Measurements from ENCODE around the gene IQGAP2.

IQGAP2 gene

DNA sequence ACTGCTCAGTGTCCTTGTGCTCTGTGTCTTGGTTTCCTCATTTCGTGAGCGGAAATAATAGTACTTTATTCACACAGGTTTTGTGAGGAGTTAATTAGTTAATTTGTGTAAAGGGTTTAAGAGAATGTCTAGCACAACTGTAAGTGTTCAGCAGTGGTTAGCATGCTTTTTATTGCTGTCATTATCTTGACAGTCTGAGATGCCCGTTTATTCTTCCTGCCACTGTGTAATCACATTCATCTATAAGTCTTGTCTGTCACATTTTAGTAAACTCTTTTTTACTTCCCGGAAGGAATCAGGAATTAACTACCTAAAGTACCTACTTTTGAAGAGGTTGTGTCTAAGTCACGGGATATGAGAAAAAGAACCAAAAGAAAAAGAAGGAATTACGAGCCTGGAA lies 38.0 kb downstream of the IQGAP2 start:
- CTCF ChIA-PET, result no interaction called here
- POLR2A ChIA-PET, result no interaction called here
- DNase-seq (ENCODE audit: extremely low spot score), result no peak
- TF ChIP-seq, protein P1, sequence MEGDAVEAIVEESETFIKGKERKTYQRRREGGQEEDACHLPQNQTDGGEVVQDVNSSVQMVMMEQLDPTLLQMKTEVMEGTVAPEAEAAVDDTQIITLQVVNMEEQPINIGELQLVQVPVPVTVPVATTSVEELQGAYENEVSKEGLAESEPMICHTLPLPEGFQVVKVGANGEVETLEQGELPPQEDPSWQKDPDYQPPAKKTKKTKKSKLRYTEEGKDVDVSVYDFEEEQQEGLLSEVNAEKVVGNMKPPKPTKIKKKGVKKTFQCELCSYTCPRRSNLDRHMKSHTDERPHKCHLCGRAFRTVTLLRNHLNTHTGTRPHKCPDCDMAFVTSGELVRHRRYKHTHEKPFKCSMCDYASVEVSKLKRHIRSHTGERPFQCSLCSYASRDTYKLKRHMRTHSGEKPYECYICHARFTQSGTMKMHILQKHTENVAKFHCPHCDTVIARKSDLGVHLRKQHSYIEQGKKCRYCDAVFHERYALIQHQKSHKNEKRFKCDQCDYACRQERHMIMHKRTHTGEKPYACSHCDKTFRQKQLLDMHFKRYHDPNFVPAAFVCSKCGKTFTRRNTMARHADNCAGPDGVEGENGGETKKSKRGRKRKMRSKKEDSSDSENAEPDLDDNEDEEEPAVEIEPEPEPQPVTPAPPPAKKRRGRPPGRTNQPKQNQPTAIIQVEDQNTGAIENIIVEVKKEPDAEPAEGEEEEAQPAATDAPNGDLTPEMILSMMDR (IDR thresholded peaks at IDR 0.05; ENCODE audit: control extremely low read depth, extremely low read depth, low read depth, missing control alignments), result no peak

DNA sequence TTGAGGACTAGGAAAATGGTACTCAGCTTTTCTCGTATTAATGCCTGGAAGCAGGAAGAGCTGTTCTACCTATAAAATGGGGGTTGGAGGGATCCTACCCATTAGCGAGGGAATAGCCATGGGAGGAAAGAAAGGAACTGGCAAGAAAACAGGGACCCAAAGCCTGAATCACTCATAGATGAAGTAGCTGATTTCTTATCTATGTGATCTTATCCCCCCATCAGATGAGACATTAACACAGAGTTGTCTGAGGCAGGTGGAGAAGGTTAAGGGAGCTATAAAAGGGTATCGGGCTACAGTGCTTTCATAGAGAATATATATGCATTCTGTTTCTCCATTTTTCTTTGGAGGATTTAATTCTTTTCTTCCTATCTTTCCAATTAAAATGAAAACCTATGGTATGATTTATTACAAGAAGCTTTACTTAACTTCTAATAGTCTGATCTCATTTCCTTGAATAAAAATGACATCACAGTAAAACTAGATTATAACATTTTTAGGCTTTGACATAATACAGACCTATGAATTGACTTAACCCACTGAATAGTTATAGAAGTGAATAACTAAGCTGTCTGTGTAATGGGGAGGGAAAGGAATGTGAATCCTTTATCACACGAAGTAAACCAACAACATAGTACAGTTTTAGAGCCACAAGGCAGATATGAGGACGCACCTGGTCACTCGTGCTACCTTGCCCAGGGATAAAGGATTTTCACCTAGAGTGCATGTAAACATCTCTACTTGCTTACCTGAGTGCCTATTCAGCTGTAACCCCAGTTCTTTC lies 39.0 kb downstream of the IQGAP2 start:
- CTCF ChIA-PET, result no interaction called here
- DNase-seq (ENCODE audit: extremely low spot score), result no peak
- POLR2A ChIA-PET, result no interaction called here
- TF ChIP-seq, protein P1 (IDR thresholded peaks at IDR 0.05; ENCODE audit: control extremely low read depth, extremely low read depth, low read depth, missing control alignments), result no peak

DNA sequence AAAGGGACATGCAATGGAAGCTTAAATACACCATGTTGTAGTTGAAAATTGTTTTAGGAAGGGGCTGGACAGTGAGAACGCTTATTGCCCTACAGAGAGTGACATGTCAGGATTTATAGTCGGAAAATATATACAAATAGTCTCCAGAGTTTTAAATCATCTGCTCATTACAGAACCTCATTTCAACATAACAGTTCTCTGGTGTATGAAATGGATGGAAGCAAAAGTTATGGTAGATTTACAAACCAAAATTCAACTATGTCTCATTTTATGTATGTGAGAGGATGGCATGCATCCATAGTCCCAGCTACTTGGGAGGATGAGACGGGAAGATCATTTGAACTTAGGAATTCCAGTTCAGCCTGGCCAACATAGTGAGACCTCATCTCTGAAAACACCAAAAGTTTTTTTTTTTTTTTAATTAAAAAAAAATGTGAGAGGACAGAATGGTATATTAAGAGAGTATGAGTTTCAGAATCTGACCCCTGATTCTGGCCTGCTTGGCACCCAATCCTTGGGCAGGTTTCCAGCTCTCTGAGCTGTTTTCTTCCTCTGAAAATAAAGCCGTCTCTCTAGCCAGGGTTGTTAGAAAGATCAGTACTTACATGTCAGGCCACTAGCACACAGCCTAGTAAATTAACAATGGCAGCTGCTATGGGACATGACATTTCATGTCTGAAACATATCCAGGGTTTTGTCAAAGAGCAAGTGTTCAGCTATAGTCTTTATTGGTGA lies 40.1 kb downstream of the IQGAP2 start:
- CTCF ChIA-PET, result interaction anchor here (1.0 kb wide), 1 partner anchor 10 kb away, joined by 3 read pairs; no protein-coding TSS in a partner anchor
- TF ChIP-seq, protein P1 (IDR thresholded peaks at IDR 0.05; ENCODE audit: control extremely low read depth, extremely low read depth, low read depth, missing control alignments), result no peak
- POLR2A ChIA-PET, result interaction anchor here (0.7 kb wide), 1 partner anchor 34 kb away, joined by 4 read pairs; no protein-coding TSS in a partner anchor
- no peak for DNase-seq (ENCODE audit: extremely low spot score)

DNA sequence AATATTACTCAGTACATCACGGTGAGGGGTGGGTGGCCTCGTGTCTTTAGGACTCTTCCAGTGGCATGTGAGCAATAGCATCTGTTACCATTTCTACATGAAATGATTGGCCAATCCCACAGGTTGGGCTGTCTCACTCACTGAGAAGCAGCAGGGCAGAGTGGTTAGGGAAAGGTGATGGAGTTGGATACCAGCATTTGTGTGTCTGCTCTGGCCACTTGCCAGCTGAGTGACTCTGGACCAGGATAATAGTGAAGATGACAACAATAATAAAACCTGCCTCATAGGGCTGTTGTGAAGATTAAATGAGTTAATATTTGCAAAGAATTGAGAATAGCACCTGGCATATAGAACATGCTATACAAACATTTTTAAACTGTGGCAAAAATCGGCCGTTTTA lies 42.0 kb downstream of the IQGAP2 start:
- TF ChIP-seq, protein P1 (IDR thresholded peaks at IDR 0.05; ENCODE audit: control extremely low read depth, extremely low read depth, low read depth, missing control alignments), result no peak
- ChIA-PET CTCF (no interaction called here), POLR2A (no interaction called here)
- no peak for DNase-seq (ENCODE audit: extremely low spot score)

DNA sequence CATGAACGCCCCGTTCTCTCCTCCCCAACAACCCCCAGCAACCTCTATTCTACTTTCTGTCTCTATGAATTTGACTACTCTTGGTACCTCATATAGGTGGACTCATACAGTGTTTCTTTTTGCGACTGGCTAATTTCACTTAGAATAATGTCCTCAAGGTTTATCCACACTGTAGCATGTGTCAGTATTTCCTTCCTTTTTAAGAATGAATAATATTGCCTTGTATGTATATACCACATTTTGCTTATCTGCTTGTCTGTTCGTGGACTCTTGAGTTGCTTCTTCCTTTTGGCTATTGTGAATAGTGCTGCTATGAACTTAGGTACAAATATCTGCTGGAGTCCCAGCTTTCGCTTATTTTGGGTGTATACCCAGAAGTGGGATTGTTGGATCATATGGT lies 42.7 kb downstream of the IQGAP2 start:
- ChIA-PET POLR2A (no interaction called here), CTCF (no interaction called here)
- TF ChIP-seq, protein P1 (IDR thresholded peaks at IDR 0.05; ENCODE audit: control extremely low read depth, extremely low read depth, low read depth, missing control alignments), result no peak
- DNase-seq (ENCODE audit: extremely low spot score), result no peak

DNA sequence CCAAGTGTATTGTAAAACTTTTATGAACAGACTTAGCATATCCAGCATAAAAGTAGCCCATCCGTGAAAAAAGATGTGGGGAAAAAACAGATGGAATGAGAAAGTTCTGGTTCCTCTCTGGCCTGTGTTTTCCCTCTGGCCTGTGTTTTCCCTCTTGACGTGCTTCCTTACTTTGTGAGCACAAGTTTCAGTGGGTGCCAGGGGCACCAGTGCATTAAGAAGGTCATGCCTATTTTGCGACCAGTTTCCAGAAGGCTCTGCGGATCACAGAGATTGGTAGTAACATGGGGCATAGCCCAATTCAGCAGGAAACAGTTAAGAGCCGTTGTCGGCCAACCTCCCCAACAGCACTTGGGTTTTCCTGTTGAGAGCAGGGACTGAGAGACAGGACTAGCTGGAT lies 43.7 kb downstream of the IQGAP2 start:
- ChIA-PET POLR2A (no interaction called here), CTCF (interaction anchor here (1.3 kb wide), 1 partner anchor 328 kb away, joined by 4 read pairs; no protein-coding TSS in a partner anchor)
- TF ChIP-seq, protein P1 (IDR thresholded peaks at IDR 0.05; ENCODE audit: control extremely low read depth, extremely low read depth, low read depth, missing control alignments), result no peak
- DNase-seq (ENCODE audit: extremely low spot score), result no peak
